Measurements from ENCODE around the gene SLC27A6. TPM values are rescaled to one million over a fixed set of nuclear protein-coding genes. Genes with fewer than 3 reads are reported as not detected.

Gene SLC27A6
- total RNA-seq, 1 experiment from 2014 or later: not detected

DNA sequence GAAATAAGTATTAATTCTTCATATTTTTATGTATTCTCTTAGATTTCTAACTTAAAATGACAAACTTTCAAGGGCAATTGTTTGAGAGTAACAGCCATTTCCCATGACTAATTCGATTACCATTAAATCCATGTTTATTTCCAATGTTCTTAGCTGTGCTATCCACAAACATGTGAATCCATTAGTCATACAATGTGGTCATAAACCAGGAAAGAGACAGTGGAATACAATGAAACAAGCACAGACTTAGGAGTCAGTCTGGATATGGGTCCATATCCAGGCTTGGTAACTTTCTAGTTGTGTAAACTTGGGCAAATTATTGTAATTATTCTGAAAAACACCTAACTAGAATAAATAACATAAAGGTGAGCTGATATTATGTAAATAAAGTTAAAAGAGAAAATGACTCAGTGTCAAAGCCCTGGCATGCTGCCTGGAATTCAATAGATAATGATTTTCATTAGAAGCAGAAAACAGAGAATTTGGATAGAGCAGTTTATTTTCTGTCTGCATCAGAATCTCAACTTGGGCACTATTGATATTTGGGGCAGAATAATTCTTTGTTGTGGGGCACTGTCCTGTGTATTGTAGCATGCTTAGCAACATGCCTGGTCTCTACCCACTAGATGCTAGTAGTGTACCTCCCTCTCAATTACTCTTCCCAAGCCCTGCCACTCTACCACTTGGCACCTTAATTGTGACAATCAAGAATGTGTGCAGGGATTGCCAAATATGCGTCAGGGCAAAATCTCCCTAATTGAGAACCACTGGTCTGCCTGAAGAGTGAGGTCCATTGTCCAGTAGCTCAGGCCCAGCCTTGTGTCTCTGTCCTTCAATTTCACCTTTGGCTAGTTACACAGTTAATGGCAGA is 44.7 kb upstream of the SLC27A6 start:
- H3K79me2 ChIP-seq (ENCODE audit: low read length): no peaks in the 10 kb centered on the region
- H3F3A ChIP-seq (ENCODE audit: low read length, unreplicated experiment): no peaks in the 10 kb centered on the region
- no TSS peak for BruUV-seq (replicated peaks)
- no peaks in the 10 kb centered on the region for H3K9me3 ChIP-seq (ENCODE audit: low read length)
- DNase-seq (peak; percentile 74), ATAC-seq (peak; percentile 92)
- intact Hi-C loops (cut with micrococcal nuclease): no loop called here
- no peaks in the 10 kb centered on the region for H3K9me2 ChIP-seq (replicated peaks; ENCODE audit: low read length)
- no peaks in the 10 kb centered on the region for H3K27me3 ChIP-seq (ENCODE audit: low read length)
- no peak overlapping the region for H3K4me3 ChIP-seq (ENCODE audit: low read length)
- CTCF ChIA-PET: no interaction called here
- no peaks in the 10 kb centered on the region for H3K36me3 ChIP-seq (ENCODE audit: low read depth, low read length)
- H4K20me1 ChIP-seq (ENCODE audit: low read length): no peaks in the 10 kb centered on the region
- H3K9ac ChIP-seq (ENCODE audit: low read length): no peak overlapping the region
- H3K4me2 ChIP-seq (ENCODE audit: low read length): no peak overlapping the region
- no peak overlapping the region for H3K27ac ChIP-seq (ENCODE audit: low read length)
- no peak for TF ChIP-seq EZH2 (IDR thresholded peaks at IDR 0.05; ENCODE audit: low read length, unreplicated experiment)
- no peak for TF ChIP-seq CTCF (conservative IDR thresholded peaks at IDR 0.05; ENCODE audit: low read depth, low read length)
- TF ChIP-seq EZH2phosphoT487 (IDR thresholded peaks at IDR 0.05; ENCODE audit: borderline replicate concordance, low read length): no peak
- POLR2A ChIA-PET (ENCODE audit: unreplicated experiment): interaction anchor here (0.6 kb wide), 1 partner anchor 80 kb away, joined by 4 read pairs; no protein-coding TSS in a partner anchor
- 0 out of 2 replicates have a peak, but pooled peaks cover 8% of the 10 kb centered on the region for H3K4me1 ChIP-seq (ENCODE audit: insufficient read depth, low read length)
- no peak overlapping the region for H2AFZ ChIP-seq (ENCODE audit: low read length)

- Histone ChIP-seq H4K20me1 (ENCODE audit: low read length) (no peaks in the 10 kb centered on the region), H3F3A (ENCODE audit: low read length, unreplicated experiment) (no peaks in the 10 kb centered on the region), H3K27me3 (ENCODE audit: low read length) (no peaks in the 10 kb centered on the region), H2AFZ (ENCODE audit: low read length) (no peak overlapping the region), H3K36me3 (ENCODE audit: low read depth, low read length) (no peaks in the 10 kb centered on the region), H3K9me3 (ENCODE audit: low read length) (no peaks in the 10 kb centered on the region), H3K27ac (ENCODE audit: low read length) (no peak overlapping the region), H3K4me2 (ENCODE audit: low read length) (no peak overlapping the region), H3K9me2 (replicated peaks; ENCODE audit: low read length) (no peaks in the 10 kb centered on the region), H3K9ac (ENCODE audit: low read length) (no peak overlapping the region), H3K4me3 (ENCODE audit: low read length) (no peak overlapping the region), H3K4me1 (ENCODE audit: insufficient read depth, low read length) (0 out of 2 replicates have a peak, but pooled peaks cover 8% of the 10 kb centered on the region), H3K79me2 (ENCODE audit: low read length) (no peaks in the 10 kb centered on the region)
- ChIA-PET CTCF (no interaction called here), POLR2A (ENCODE audit: unreplicated experiment) (no interaction called here)
- no peak for ATAC-seq
- TF ChIP-seq CTCF (conservative IDR thresholded peaks at IDR 0.05; ENCODE audit: low read depth, low read length) (no peak), EZH2 (IDR thresholded peaks at IDR 0.05; ENCODE audit: low read length, unreplicated experiment) (no peak), EZH2phosphoT487 (IDR thresholded peaks at IDR 0.05; ENCODE audit: borderline replicate concordance, low read length) (no peak)
- intact Hi-C loops (cut with micrococcal nuclease): no loop called here
- no peak for DNase-seq
- BruUV-seq (replicated peaks): no TSS peak
Observed at GRCh38 chr5:128924299-128924698, 41.0 kb upstream of the SLC27A6 start.

DNA sequence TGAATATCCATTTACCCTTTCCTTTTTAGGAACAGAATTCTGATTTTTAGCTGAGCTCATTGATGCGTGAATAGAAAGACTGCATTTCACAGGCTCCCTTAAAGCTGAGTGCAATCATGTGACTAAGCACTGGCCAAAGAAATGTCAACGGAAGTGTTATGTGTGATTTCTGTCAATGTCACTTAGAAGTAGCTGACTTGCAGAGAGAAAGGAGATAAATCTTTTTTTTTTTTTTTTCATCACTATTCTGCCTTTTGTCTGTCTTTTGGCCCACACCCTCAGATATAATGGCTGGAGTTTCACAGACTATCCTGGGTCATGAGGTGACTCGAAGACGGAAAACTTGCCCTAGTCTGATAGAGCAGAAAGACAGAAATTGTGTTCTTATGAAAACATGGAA is 39.3 kb upstream of the SLC27A6 start:
- ChIA-PET CTCF (no interaction called here), POLR2A (ENCODE audit: unreplicated experiment) (no interaction called here)
- no peaks in the 10 kb centered on the region for H4K20me1 ChIP-seq (ENCODE audit: low read length)
- no peaks in the 10 kb centered on the region for H3K36me3 ChIP-seq (ENCODE audit: low read depth, low read length)
- no peak for TF ChIP-seq EZH2 (IDR thresholded peaks at IDR 0.05; ENCODE audit: low read length, unreplicated experiment)
- no peak for TF ChIP-seq EZH2phosphoT487 (IDR thresholded peaks at IDR 0.05; ENCODE audit: borderline replicate concordance, low read length)
- TF ChIP-seq CTCF (conservative IDR thresholded peaks at IDR 0.05; ENCODE audit: low read depth, low read length): no peak
- no peak overlapping the region for H3K4me2 ChIP-seq (ENCODE audit: low read length)
- ATAC-seq (no peak), DNase-seq (no peak)
- intact Hi-C loops (cut with micrococcal nuclease): no loop called here
- no TSS peak for BruUV-seq (replicated peaks)
- H3K9me3 ChIP-seq (ENCODE audit: low read length): no peaks in the 10 kb centered on the region
- H3K4me1 ChIP-seq (ENCODE audit: insufficient read depth, low read length): no peaks in the 10 kb centered on the region
- no peak overlapping the region for H3K9ac ChIP-seq (ENCODE audit: low read length)
- H3K27ac ChIP-seq (ENCODE audit: low read length): no peak overlapping the region
- H3F3A ChIP-seq (ENCODE audit: low read length, unreplicated experiment): no peaks in the 10 kb centered on the region
- H2AFZ ChIP-seq (ENCODE audit: low read length): no peak overlapping the region
- no peaks in the 10 kb centered on the region for H3K79me2 ChIP-seq (ENCODE audit: low read length)
- H3K9me2 ChIP-seq (replicated peaks; ENCODE audit: low read length): no peaks in the 10 kb centered on the region
- H3K27me3 ChIP-seq (ENCODE audit: low read length): no peaks in the 10 kb centered on the region
- no peak overlapping the region for H3K4me3 ChIP-seq (ENCODE audit: low read length)
